ENCODE results near the gene KIF5C. TPM values are rescaled to one million over a fixed set of nuclear protein-coding genes. Genes with fewer than 3 reads are reported as not detected.

KIF5C gene
- total RNA-seq, 1 experiment from 2014 or later, result 1.5 TPM

- no TSS peak for BruUV-seq (replicated peaks)
- Mint-ChIP-seq H3K27ac (ENCODE audit: unreplicated experiment) (no peak overlapping the region), H3K4me3 (ENCODE audit: unreplicated experiment) (no peak overlapping the region), H3K9me3 (ENCODE audit: unreplicated experiment) (no peaks in the 10 kb centered on the region), H3K27me3 (ENCODE audit: insufficient read depth, unreplicated experiment) (peaks cover 2% of the 10 kb centered on the region), H3K4me1 (ENCODE audit: low read depth, unreplicated experiment) (no peaks in the 10 kb centered on the region), H3K36me3 (ENCODE audit: insufficient read depth, unreplicated experiment) (no peaks in the 10 kb centered on the region)
- H3K9me3 ChIP-seq, result no peaks in the 10 kb centered on the region
- intact Hi-C loops (cut with micrococcal nuclease; ENCODE audit: unreplicated experiment), result no loop called here
- DNase-seq, result no peak
- no peaks in the 10 kb centered on the region for H3K4me1 ChIP-seq
- no peaks in the 10 kb centered on the region for H3K36me3 ChIP-seq (ENCODE audit: control insufficient read depth, insufficient read depth, low read length)
- 0 out of 2 replicates have a peak, but pooled peaks cover 1% of the 10 kb centered on the region for H3K27me3 ChIP-seq (replicated peaks; ENCODE audit: control insufficient read depth, insufficient read depth, low read length)
- ChIA-PET POLR2A (no interaction called here), CTCF (interaction anchor here (1.2 kb wide), 1 partner anchor 60 kb away, joined by 3 read pairs; no protein-coding TSS in a partner anchor)
- no peak overlapping the region for H3K4me3 ChIP-seq (ENCODE audit: low read depth, low read length)
- no peak for TF ChIP-seq CTCF (IDR thresholded peaks at IDR 0.05; ENCODE audit: insufficient read depth in 1 of 2, low read depth in 1 of 2, low read length in 1 of 2, severe bottlenecking in 1 of 2, unreplicated experiment in 1 of 2)
These were observed 113.3 kb downstream of the KIF5C start for GRCh38 chr2:148988337-148988736.

DNA sequence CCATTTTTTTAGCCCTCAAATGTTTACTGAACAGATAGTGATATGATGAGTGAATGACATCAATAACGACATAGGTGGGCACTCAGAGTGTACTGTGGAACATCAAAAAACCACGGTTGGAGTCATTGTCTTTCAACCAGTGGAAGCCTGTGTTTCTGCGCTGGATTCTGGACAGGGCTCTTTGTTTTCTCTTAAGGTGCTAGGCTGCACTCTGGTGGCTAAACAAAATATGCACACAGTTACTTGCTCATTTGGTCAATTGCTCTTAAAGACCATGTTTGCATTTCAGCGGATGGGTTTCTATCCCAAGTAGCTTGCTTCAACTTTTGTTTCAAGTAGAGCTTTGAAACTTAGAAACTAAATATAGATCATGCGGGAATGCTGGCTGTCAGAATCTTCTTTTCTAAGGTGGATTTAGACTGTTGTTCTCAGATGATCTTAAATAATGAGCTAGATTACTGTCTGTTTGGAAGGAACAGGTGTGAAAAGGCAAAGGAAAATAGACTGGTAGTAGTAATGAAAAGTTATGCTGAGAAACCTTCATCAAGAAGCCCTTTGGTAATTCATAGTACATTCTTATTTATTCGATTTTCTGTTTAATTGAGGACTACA, 115.0 kb downstream of the KIF5C start:
- BruUV-seq (replicated peaks), result no TSS peak
- Histone ChIP-seq H3K36me3 (ENCODE audit: control insufficient read depth, insufficient read depth, low read length) (no peaks in the 10 kb centered on the region), H3K9me3 (no peaks in the 10 kb centered on the region), H3K4me3 (ENCODE audit: low read depth, low read length) (no peak overlapping the region), H3K4me1 (no peaks in the 10 kb centered on the region), H3K27me3 (replicated peaks; ENCODE audit: control insufficient read depth, insufficient read depth, low read length) (0 out of 2 replicates have a peak, but pooled peaks cover 1% of the 10 kb centered on the region)
- intact Hi-C loops (cut with micrococcal nuclease; ENCODE audit: unreplicated experiment), result loop anchor here (1.0 kb wide), 6 partner anchors 64 to 1053 kb away; no protein-coding TSS in a partner anchor
- H3K27ac Mint-ChIP-seq (ENCODE audit: unreplicated experiment), result no peak overlapping the region
- peak; percentile 71 to 90 for TF ChIP-seq CTCF (IDR thresholded peaks at IDR 0.05; ENCODE audit: insufficient read depth in 1 of 2, low read depth in 1 of 2, low read length in 1 of 2, severe bottlenecking in 1 of 2, unreplicated experiment in 1 of 2)
- peaks cover 12% of the 10 kb centered on the region for H3K4me1 Mint-ChIP-seq (ENCODE audit: low read depth, unreplicated experiment)
- CTCF ChIA-PET, result interaction anchor here (0.6 to 1.0 kb wide), 5 partner anchors 10 to 1002 kb away, joined by 3 to 5 read pairs (median 3); no protein-coding TSS in a partner anchor
- DNase-seq, result peak; percentile 73 to 75
- peaks cover 2% of the 10 kb centered on the region for H3K27me3 Mint-ChIP-seq (ENCODE audit: insufficient read depth, unreplicated experiment)
- H3K9me3 Mint-ChIP-seq (ENCODE audit: unreplicated experiment), result no peaks in the 10 kb centered on the region
- POLR2A ChIA-PET, result interaction anchor here (0.7 kb wide), 1 partner anchor 377 kb away, joined by 5 read pairs; no protein-coding TSS in a partner anchor
- H3K4me3 Mint-ChIP-seq (ENCODE audit: unreplicated experiment), result no peak overlapping the region
- no peaks in the 10 kb centered on the region for H3K36me3 Mint-ChIP-seq (ENCODE audit: insufficient read depth, unreplicated experiment)

GRCh38 chr2:148990968-148991367, 115.9 kb downstream of the KIF5C start:
- Mint-ChIP-seq H3K9me3 (ENCODE audit: unreplicated experiment) (no peaks in the 10 kb centered on the region), H3K27ac (ENCODE audit: unreplicated experiment) (no peak overlapping the region), H3K4me1 (ENCODE audit: low read depth, unreplicated experiment) (peaks cover 16% of the 10 kb centered on the region), H3K36me3 (ENCODE audit: insufficient read depth, unreplicated experiment) (no peaks in the 10 kb centered on the region), H3K27me3 (ENCODE audit: insufficient read depth, unreplicated experiment) (peaks cover 2% of the 10 kb centered on the region), H3K4me3 (ENCODE audit: unreplicated experiment) (no peak overlapping the region)
- ChIA-PET POLR2A (no interaction called here), CTCF (interaction anchor here (1.0 to 1.1 kb wide), 2 partner anchors 115 to 350 kb away, joined by 4 to 7 read pairs; no protein-coding TSS in a partner anchor)
- H3K27me3 ChIP-seq (replicated peaks; ENCODE audit: control insufficient read depth, insufficient read depth, low read length), result 0 out of 2 replicates have a peak, but pooled peaks cover 1% of the 10 kb centered on the region
- intact Hi-C loops (cut with micrococcal nuclease; ENCODE audit: unreplicated experiment), result loop anchor here (1.0 kb wide), 6 partner anchors 65 to 1054 kb away; no protein-coding TSS in a partner anchor
- H3K4me1 ChIP-seq, result no peaks in the 10 kb centered on the region
- BruUV-seq (replicated peaks), result no TSS peak
- no peaks in the 10 kb centered on the region for H3K36me3 ChIP-seq (ENCODE audit: control insufficient read depth, insufficient read depth, low read length)
- no peak for DNase-seq
- H3K9me3 ChIP-seq, result no peaks in the 10 kb centered on the region
- H3K4me3 ChIP-seq (ENCODE audit: low read depth, low read length), result no peak overlapping the region
- TF ChIP-seq CTCF (IDR thresholded peaks at IDR 0.05; ENCODE audit: insufficient read depth in 1 of 2, low read depth in 1 of 2, low read length in 1 of 2, severe bottlenecking in 1 of 2, unreplicated experiment in 1 of 2), result no peak

All from Caco-2 (cell line).